ENCODE measurements around the gene ALKBH2.
"Not testable (repeated sequence)": the region's sequence is repeated elsewhere in the genome, so short reads cannot be mapped to it uniquely, and the experiment has no call there.

ALKBH2 gene

DNA sequence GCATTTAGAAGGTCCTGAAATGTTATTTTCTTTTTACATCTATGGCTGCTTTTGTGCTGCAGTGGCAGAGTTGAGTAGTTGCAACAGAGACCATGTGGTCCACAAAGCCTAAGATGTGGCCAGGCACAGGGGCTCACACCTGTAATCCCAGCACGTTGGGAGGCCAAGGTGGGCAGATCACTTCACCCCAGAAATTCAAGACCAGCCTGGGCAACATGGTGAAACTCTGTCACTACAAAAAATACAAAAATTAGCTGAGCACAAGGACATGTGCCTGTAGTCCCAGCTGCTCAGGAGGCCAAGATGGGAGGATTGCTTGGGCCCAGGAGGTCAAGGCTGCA lies 27.4 kb downstream of the ALKBH2 start:
- DNase-seq (ENCODE audit: low read depth), result no peak

DNA sequence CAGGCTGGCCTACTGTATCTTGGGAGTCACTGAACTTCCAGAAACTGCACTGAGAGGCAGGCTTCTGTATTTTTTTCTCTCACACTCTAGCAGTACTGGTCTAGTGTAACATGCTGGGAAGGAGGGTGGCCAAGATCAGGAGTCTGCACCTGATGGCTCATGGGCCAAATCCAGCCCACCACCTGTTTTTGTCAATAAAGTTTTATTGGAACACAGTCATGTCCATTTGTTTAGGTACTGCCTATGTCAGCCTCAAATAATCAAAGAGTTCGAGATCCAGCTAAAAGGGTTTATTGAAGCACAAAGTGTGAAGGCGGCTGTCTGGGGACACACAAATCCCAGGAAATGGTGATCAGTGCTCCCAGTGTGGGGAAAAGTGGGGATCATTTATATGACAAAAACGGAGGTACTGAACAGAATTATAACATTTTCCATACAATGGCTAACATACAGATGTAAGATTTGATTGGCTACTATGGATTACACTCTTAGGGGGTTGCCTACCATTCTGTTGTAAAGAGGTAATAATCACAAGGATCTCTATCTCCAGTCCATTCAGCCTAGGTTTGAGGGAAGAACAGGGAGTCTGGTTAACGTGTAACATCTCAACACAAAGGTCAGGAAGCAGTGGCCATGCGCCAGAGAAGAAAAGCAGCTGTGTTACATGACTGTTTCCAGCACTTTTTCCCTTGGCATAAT lies 28.0 kb downstream of the ALKBH2 start:
- no peak for DNase-seq (ENCODE audit: low read depth)

DNA sequence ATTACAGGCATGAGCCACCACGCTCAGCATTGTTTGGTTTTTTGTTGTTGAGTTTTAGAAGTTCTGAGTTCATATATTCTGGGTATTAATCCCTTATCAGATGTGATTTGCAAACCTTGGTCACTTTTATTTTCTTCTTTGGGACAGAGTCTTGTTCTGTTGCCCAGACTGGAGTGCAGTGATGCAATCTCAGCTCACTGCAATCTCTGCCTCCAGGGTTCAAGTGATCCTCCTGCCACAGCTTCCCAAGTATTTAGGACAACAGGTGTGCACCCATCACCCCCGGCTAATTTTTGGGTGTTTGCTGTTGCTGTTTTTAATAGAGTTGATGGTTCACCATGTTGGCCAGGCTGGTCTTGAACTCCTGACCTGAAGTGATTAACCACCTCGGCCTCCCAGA lies 29.1 kb downstream of the ALKBH2 start:
- DNase-seq (ENCODE audit: low read depth), result no peak

DNA sequence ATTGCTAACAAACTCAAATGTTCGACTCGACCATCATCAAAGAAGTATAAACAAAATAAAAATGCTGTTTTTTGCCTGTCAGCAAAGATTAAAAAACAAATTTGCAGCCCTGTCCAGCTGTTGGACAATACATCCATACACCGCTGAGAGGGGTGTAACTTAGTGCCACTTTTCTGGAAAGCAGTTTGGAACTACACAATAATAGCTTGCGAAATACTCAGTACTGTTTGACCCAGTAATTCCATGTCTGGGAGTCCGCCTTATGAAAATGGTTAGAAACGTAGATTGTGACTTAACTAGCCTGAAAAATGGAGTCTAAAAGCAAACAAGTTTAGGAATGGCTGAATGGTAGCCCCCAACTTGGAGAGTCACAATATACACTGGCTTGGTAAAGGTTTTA lies 34.5 kb downstream of the ALKBH2 start:
- no peak for DNase-seq (ENCODE audit: low read depth)

GRCh38 chr12:109057376-109057775 lies 35.9 kb downstream of the ALKBH2 start:
- no peak for DNase-seq (ENCODE audit: low read depth)

DNA sequence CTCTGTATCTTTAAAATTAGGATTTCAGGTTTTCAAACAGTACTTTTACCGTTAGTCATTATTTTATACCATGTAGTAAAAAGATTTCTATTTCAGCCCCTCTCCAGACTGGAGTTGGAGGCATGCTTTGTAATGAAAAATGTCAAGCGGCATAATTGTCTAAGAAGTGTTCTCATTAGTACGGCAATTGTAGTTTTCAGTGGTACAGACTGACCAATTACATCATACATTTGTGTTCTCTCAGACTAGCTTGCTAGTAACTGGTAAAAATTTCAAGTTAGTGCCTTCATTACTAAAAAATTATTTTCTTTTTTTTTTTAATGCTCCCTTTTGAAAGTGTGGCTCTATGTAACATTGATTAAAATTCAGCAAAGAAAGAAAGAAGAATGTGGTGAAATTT lies 36.4 kb downstream of the ALKBH2 start:
- DNase-seq (ENCODE audit: low read depth), result no peak

GRCh38 chr12:109054520-109054919 lies 38.8 kb downstream of the ALKBH2 start:
- no peak for DNase-seq (ENCODE audit: low read depth)

DNA sequence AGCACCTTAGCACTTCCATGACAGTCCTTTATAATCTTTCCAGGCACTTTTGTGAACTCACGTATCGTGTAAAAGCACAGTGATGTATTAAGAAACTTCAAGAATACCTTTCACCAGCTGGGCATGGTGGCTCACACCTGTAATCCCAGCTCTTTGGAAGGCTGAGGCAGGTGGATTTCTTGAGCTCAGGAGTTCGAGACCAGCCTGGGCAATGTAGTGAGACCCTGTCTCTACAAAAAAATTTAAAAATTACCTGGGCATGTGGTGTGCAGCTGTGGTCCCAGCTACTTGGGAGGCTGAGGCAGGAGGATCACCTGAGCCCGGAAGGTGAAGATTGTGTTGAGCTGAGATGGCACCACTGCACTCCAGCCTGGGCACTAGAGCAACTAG lies 39.2 kb downstream of the ALKBH2 start:
- not testable (repeated sequence) for DNase-seq (ENCODE audit: low read depth)

GRCh38 chr12:109053382-109054123 lies 39.7 kb downstream of the ALKBH2 start:
- no peak for DNase-seq (ENCODE audit: low read depth)

- peak; percentile 36 for DNase-seq (ENCODE audit: low read depth)
Observed at GRCh38 chr12:109052414-109053323, 40.6 kb downstream of the ALKBH2 start, which contains the start of gene USP30. Gene USP30, plus strand, starts transcription at chr12:109052576. Its CDS starts 103 bp downstream, at chr12:109052679.

- DNase-seq (ENCODE audit: low read depth), result no peak
Observed at GRCh38 chr12:109052097-109052413, 41.2 kb downstream of the ALKBH2 start.

GRCh38 chr12:109049794-109050193 lies 43.5 kb downstream of the ALKBH2 start:
- DNase-seq (ENCODE audit: low read depth), result not testable (repeated sequence)

DNA sequence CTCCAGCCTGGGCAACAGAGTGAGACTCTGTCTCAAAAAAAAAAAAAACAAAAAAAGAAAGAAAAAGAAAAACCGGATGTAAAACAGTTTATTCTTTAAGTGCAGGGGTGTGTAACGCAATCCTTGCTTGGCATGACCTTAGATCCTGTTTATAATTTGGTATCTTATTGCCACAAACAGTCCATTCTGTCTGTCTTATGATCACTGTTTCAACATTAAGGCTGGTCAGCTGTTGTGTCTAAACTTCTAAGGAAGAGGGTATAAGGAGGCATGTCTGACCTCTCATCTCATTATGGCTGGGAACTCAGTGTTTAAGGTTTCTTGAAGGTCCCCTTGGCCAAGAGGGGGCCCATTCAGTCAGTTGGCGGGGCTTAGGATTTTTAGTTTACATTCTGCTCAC lies 44.6 kb downstream of the ALKBH2 start:
- not testable (repeated sequence) for DNase-seq (ENCODE audit: low read depth)

DNA sequence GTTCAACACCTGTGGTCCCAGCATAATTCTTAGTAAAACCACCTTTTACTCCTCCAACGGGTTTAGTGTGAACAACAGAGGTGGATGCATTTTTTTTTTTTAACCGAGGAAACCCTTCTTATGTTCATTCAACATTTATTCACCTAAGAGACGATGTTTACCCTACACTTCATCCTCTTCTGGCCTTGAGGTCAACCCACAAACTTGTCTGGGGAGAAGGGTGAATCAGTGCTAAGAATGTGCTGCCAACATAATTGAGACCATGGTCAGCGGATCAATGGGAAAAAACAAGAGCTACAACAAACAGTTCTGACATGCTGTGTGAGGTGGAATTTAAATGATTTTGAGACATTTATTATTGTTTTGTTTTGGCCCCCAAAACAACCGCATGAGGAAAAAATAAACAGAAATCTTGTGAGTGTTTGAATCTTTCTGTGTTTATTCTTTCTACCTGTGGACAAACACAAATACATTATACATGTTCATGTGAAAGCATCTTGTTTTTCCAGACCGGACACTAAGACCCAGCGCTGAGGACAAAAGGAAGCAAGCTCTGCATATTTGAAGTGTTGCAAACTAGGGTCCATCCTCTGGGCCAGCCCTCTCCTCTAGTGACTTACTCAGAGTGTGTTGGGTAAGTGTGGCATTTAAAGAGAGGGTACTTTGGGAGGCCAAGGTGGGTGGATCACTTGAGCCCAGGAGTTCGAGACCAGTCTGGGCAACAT lies 46.0 kb downstream of the ALKBH2 start:
- DNase-seq (ENCODE audit: low read depth), result no peak

DNA sequence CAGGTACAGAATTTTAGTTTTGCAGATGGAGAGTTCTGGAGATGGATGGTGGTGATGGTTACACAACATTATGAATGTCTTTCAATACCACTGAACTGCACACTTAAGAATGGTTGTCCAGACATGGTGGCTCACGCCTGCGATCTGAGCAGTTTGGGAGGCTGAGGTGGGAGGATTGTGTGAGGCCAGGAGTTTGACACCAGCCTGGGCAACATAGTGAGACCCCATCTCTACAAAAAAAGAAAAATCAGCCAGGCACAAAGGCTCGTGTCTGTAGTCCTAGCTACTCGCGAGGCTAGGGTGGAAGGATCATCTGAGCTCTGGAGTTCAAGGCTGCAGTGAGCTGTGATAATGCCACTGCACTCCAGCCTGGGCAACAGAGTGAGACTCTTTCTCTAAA lies 49.0 kb downstream of the ALKBH2 start:
- DNase-seq (ENCODE audit: low read depth), result no peak

Measured in GM04503 (cell line).